Thyroid gland (tissue), 4 donors: ENCODE results near the gene DAGLA.

Experiments used
- CTCF ChIP-seq, 6 experiments: fragments of 200-600 bp in 3 of 6; fragments of 450-650 bp in 3 of 6; sonication (generic) in 3 of 6; IDR thresholded peaks; one replicate each; pipeline ENCODE4 v1.5.1; 2016 to 2019; ENCODE audit warnings: antibody characterized with exemption in 6 of 6, mild to moderate bottlenecking in 2 of 6, inconsistent platforms in 1 of 6, moderate library complexity in 1 of 6
- POLR2A ChIP-seq, 2 donors: fragments of 450-650 bp; IDR thresholded peaks; one replicate each; pipeline ENCODE4 v1.6.1; 2017; ENCODE audit warnings: antibody characterized with exemption in 2 of 2, mild to moderate bottlenecking in 2 of 2, moderate library complexity in 1 of 2

- TF ChIP-seq CTCF (IDR thresholded peaks at IDR 0.05): no peak
- no peak for TF ChIP-seq POLR2A (IDR thresholded peaks at IDR 0.05)
Observed at GRCh38 chr11:61727401-61727811, 47.2 kb downstream of the DAGLA start.
